Stimulated activated CD4-positive, alpha-beta T cell treated with anti-CD3 and anti-CD28 coated beads, Interleukin-15, amount 100 ng/mL, for 1 hour (primary cell): ENCODE data around the gene TBC1D9.

ENCODE experiments used
- DNase-seq, 2 donors: peaks; one replicate each; pipeline ENCODE4 v3.0.0-alpha.2; 2020; ENCODE audit warnings: low read depth in 1 of 2, low spot score in 1 of 2

The TBC1D9 gene

GRCh38 chr4:140622333-140622958 lies 133.7 kb downstream of the TBC1D9 start:
- DNase-seq, result no peak

GRCh38 chr4:140621161-140621560 lies 135.0 kb downstream of the TBC1D9 start:
- no peak for DNase-seq

GRCh38 chr4:140617499-140618248 lies 138.5 kb downstream of the TBC1D9 start:
- DNase-seq, result no peak

DNA sequence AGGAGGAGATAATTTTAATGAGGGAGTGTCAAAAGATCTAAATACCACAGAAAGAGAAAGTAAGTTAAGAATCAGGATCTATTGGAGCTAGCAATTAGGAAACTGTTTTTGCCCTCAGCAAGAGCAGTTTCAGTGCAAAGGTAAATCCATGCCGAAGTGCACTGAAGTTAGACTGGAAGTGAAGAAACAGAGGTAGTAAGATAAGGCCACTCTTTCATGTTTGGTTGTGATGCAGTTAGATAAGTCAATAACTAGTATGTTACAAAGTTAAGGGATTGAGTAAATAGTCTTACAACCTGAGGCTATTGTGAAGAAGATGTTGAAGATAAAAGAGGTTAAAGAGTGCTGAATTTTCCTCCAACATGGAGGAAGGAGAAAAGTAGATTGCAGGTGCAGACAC lies 140.7 kb downstream of the TBC1D9 start:
- DNase-seq, result no peak

DNA sequence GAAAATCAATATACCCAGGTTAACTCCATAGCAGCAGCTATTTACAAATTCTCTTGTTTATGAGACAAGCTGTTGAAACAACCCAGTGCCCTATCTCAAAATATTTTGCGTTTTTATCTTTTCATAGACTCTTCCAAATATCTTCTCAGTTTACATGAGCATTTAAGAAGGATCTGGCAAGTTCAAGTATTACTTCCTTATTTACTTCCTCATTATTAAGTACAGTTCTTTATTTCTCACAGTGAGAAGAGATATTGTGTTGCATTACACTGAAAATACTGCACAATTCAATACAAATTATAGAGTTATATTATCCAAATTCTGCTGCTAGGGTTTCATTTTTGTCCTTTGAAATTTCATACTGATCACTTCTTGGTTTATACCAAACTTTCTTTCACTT lies 143.8 kb downstream of the TBC1D9 start:
- DNase-seq, result no peak

DNA sequence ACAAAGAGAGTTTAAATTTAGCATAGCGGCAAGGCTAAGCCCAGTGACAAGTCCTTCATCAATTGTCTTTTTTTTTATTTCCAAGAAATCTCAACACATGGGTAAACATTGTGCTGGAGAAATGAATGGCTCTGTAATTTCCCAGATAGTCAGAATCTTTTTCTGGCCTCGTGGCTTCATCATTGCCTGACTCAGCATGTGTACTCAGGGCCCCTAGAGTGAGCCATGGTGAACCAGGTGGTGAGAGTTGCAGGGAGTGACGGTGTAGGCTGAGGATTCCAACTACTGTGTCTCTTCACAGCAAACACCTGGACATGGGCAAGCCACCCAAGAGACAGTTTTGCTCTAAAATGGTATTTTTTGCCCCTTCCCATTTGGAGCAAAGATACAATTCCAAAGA lies 144.3 kb downstream of the TBC1D9 start:
- no peak for DNase-seq

DNA sequence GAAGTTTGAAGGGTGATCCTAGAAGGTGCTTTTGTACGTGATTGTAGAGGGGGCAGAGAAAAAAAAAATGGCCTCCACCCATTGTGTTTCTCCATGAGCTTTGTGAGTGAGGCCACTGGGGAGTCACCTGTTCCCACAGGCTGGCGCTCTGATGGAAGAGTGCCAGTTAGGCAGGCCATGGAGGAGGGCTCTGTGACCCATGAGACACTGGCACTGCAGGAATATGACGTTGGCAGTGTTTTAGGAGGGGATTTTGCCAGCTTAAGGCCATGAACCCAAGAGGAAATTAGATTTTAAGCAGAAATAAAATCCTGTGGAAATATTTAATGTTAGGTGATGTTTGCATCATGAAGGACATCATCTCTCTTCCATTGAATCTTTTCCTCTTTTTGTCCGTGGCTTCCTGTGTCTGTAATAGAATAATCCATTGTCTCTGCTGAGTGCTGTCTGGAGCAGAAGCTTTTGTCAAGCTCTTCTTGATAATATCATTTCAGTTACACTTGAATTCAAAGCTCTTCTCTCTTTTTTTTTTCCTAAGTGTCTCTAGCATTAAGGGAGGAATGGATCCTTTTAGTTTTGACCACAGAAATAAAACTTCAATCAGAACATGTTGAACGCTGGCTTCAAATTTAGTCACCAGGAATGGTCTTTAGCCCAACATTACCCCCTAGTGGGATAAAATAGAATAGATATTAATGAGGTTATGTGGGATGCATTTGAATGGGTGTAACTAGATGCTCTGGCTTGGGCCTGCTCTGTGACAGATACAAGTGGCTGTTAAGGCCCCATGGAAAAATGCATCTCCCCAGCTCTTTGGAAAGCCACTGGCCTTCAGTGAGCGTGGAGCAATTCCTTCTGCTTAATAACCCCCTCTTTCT lies 146.4 kb downstream of the TBC1D9 start:
- no peak for DNase-seq

- DNase-seq, result no peak
Measured at GRCh38 chr4:140607852-140608251, 148.3 kb downstream of the TBC1D9 start.

- no peak for DNase-seq
Measured at GRCh38 chr4:140604544-140604943, 151.6 kb downstream of the TBC1D9 start.

DNA sequence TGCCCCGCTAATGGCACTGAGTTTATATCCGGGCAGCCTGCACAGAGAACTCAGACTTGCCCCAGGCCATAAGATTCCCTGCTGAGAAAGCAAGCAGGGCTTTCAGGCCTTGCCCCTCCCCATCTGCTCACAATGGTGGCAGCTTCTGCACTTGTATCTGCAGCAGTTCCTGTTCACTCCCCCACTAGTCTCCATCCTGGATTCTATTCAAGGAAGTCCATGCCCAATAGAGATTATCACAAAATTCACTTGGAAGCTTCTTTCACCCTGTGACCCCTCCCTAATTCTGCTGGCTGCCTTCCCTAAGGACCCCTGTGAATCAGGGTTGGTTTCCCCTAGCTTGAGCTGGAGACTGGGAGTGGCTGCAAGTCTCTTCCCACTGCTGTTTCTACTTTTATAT lies 152.9 kb downstream of the TBC1D9 start:
- no peak for DNase-seq

DNA sequence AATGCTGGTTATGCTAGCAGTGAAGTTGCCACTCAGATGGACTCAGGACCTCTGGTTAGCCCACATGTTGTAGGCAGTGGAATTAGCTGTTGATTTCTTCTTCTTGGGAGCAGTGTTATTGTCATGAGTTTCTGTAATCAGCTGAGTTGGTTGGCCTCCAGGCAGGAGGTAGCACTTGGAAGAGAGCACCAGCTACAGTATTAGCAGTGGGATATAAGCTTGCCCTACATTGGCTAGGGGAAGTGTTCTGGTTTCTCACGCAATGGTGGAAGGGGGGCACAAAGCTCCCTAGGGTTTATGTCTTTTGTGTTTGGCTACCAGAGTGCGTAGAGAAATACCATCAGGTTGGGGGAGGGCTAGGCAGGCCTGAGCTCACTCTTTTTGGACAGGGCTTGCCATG lies 153.5 kb downstream of the TBC1D9 start:
- no peak for DNase-seq

DNA sequence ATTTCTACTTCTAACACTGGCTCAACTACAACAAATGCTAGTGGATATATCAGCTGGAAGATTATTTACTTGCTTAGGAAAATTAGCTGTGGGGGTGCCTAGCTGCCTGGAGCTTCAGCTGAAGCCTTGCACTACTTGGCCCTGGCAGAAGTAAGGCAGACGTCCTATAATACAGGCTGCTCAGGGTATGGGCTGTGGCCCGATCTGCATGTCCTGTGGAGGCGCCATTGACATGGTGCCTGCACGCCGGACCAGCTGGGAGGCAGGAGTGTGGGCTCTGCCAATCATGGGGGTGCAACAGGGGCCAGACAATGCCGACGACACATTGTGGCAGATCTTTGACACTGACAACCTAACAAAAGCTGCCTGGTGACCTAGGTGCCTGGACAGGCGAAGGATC lies 155.8 kb downstream of the TBC1D9 start:
- DNase-seq, result no peak

GRCh38 chr4:140595065-140595464 lies 161.1 kb downstream of the TBC1D9 start:
- DNase-seq, result no peak

DNA sequence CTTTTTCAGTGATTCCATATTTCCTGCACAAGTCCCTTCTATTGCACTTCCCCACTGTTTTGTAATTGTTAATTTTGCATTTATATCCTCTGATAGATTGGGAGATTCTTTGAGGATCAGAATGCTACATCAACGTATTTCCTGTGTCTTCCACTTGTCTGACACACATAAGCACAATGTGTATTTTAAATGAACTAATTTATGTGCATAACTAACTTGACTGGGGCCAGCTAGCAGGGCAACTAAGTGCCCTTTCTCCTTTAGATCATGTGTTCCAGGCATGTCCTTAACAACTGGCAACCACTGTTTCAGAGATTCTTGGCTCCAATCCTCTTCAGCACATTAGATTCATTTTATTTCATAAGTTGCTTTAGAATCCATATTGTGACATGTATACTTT lies 171.7 kb downstream of the TBC1D9 start:
- DNase-seq, result no peak

DNA sequence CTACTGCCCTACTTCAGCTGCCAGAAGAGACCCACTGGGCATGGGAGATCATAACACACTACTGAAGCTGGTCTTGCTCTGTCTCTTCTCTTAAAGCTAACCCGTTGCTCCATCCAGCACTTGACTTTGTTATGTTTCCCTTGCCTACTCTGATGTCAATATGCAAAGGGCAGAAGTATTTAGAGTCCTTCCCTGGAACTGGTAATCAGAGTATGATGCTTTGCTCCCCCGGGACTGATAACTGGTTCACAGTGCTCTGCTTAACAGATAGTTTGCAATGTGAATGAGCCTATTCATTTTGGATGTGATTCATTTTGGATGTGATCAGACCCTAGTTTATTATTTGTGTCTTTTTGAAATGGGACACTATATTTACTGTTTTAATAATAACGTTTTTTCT lies 175.1 kb downstream of the TBC1D9 start:
- no peak for DNase-seq

DNA sequence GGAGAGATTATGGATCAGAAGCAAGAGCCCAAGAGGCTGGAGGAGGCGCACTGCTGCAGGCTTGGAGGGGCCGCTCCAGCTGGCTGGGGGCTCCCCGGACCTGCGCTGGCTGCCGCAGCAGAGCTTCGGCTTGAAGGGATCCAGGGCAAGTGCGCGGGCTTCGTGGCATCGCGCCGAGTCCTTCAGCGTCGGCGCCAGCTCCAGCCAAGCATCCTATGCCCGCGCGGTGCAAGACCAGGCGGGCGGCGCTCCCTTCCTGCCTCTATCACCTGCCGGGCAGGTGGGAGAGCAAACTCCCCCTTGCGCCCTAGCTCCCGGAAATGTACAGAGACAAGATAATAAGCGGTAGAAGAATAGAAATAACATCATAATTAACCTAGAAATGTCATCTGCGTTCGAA lies 176.9 kb downstream of the TBC1D9 start:
- DNase-seq, result no peak

- no peak for DNase-seq
Measured at GRCh38 chr4:140575489-140575888, 180.7 kb downstream of the TBC1D9 start.

DNA sequence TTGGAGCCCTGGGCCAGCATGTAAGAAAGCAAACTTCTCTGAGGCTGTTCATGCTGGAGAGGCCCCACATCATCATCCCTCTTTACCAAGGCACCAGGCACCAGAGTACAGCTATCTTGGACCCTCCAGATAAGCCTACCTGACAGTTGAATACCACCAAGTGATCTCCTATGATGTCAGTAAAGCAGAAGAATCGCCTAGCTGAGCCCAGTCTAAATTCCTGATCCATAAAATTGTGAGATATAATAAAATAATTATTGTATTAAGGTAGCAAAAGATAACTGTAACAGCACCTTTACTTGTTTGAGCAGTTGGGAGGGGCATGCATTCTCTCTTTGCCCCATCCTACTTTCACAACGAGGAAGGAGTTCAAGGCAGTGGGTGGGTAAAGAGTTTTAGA lies 184.6 kb downstream of the TBC1D9 start:
- DNase-seq, result no peak
